ENCODE results near the gene DRD1.

- TF ChIP-seq REST (IDR thresholded peaks at IDR 0.05; ENCODE audit: insufficient read depth in 1 of 2, low read depth in 2 of 2, low read length in 2 of 2) (no peak), SIN3A (IDR thresholded peaks at IDR 0.05; ENCODE audit: borderline replicate concordance, insufficient read depth, low read length) (no peak)
Observed at GRCh38 chr5:175464074-175464941, 20.3 kb upstream of the DRD1 start.
